H1 (cell line): ENCODE data around the gene CAT. TPM values are rescaled to one million over a fixed set of nuclear protein-coding genes. Genes with fewer than 3 reads are reported as not detected.
"Not testable (repeated sequence)": the region's sequence is repeated elsewhere in the genome, so short reads cannot be mapped to it uniquely, and the experiment has no call there.

Experiments used
- CTCF ChIA-PET: fragments of 300-600 bp; sonication (Branson Sonifier 250); formaldehyde crosslinking; loops from one replicate; lab custom pipeline; 2021; ENCODE audit not compliant: partially characterized antibody; lab: Charles Lee
- POLR2A ChIA-PET: fragments of 300-600 bp; sonication (Branson Sonifier 250); formaldehyde crosslinking; loops from one replicate; lab custom pipeline; 2021; ENCODE audit warnings: inconsistent platforms; ENCODE audit not compliant: partially characterized antibody; lab: Charles Lee
- DNase-seq, 2 experiments: peaks; one replicate each; pipeline versions ENCODE4 v3.0.0 to v3.0.0-alpha.2; 2010 to 2022; ENCODE audit warnings: low spot score in 2 of 2, low read depth in 1 of 2, mixed read lengths in 1 of 2
- FAIRE-seq: peaks from 2 replicates; lab custom pipeline; 2011; peaks lifted over from hg19 to GRCh38; lab: Jason Lieb, UNC
- H2AFZ ChIP-seq: 2 replicates; pipeline ENCODE4 v1.8.1; 2012; ENCODE audit warnings: low read length, inconsistent platforms
- H2AK5ac ChIP-seq: 2 replicates; pipeline ENCODE4 v1.6.1; 2013; ENCODE audit warnings: low read depth, low read length
- H2BK120ac ChIP-seq: replicated peaks from 2 replicates; pipeline ENCODE3; 2013; ENCODE audit warnings: low read depth, low read length, inconsistent platforms
- H2BK12ac ChIP-seq: 2 replicates; pipeline ENCODE4 v1.6.1; 2013; ENCODE audit warnings: low read depth, low read length
- H2BK15ac ChIP-seq: 2 replicates; pipeline ENCODE4 v1.6.1; 2013; ENCODE audit warnings: low read length
- H2BK20ac ChIP-seq: 2 replicates; pipeline ENCODE4 v1.6.1; 2013; ENCODE audit warnings: low read length
- H2BK5ac ChIP-seq: 2 replicates; pipeline ENCODE4 v1.6.1; 2013; ENCODE audit warnings: low read depth, low read length
- H3K14ac ChIP-seq: 2 replicates; pipeline ENCODE4 v1.6.1; 2013; ENCODE audit warnings: inconsistent platforms; ENCODE audit not compliant: insufficient read length
- H3K18ac ChIP-seq: 2 replicates; pipeline ENCODE4 v1.6.1; 2013; ENCODE audit warnings: low read length; ENCODE audit errors: extremely low read depth
- H3K23ac ChIP-seq: 2 replicates; pipeline ENCODE4 v1.6.1; 2013; ENCODE audit warnings: inconsistent platforms; ENCODE audit not compliant: insufficient read length
- H3K23me2 ChIP-seq: 2 replicates; pipeline ENCODE4 v1.6.1; 2013; ENCODE audit warnings: low read depth, low read length
- H3K27ac ChIP-seq: 2 replicates; pipeline ENCODE4 v1.6.1; 2011; ENCODE audit warnings: low read depth, low read length, inconsistent platforms
- H3K27me3 ChIP-seq, 4 experiments: replicated peaks in 1 of 4; 1 replicate in 1 of 4; 2 replicates in 3 of 4; pipeline versions ENCODE4 v1.6.1 to v1.8.1; 2011 to 2013; ENCODE audit warnings: low read length in 3 of 4, mild to moderate bottlenecking in 3 of 4, inconsistent platforms in 2 of 4, mixed read lengths in 2 of 4, moderate library complexity in 1 of 4; ENCODE audit not compliant: control insufficient read depth in 3 of 4, insufficient read depth in 3 of 4; ENCODE audit errors: extremely low read depth in 1 of 4
- H3K36me3 ChIP-seq, 4 experiments: 2 replicates each; pipeline versions ENCODE4 v1.6.1 to v1.8.1; 2011 to 2013; ENCODE audit warnings: mild to moderate bottlenecking in 4 of 4, low read length in 3 of 4, moderate library complexity in 2 of 4, control low read depth in 1 of 4, inconsistent platforms in 1 of 4; ENCODE audit not compliant: insufficient read depth in 4 of 4, control insufficient read depth in 2 of 4
- H3K4ac ChIP-seq: replicated peaks from 2 replicates; pipeline ENCODE3; 2013; ENCODE audit warnings: low read length, low read depth, mixed read lengths, inconsistent platforms; ENCODE audit not compliant: insufficient read length
- H3K4me1 ChIP-seq, 4 experiments: replicated peaks in 1 of 4; 1 replicate in 1 of 4; 2 replicates in 3 of 4; pipeline versions ENCODE4 v1.6.1 to v1.8.1; 2011 to 2013; ENCODE audit warnings: low read length in 3 of 4, inconsistent platforms in 2 of 4, mixed read lengths in 1 of 4; ENCODE audit not compliant: insufficient read depth in 4 of 4, control insufficient read depth in 3 of 4
- H3K4me2 ChIP-seq, 2 experiments: 2 replicates each; pipeline versions ENCODE4 v1.6.1 to v1.8.1; 2011 to 2013; ENCODE audit warnings: low read depth in 2 of 2, low read length in 2 of 2, control low read depth in 1 of 2, inconsistent platforms in 1 of 2, mild to moderate bottlenecking in 1 of 2; ENCODE audit not compliant: insufficient read depth in 1 of 2
- H3K4me3 ChIP-seq, 4 experiments: fragments of 200-600, 300-600 bp in 1 of 4; sonication (generic), shearing (Covaris generic), sonication (Bioruptor Twin) in 1 of 4; 2 replicates each; pipeline versions ENCODE4 v1.5.1 to v1.8.1; 2011 to 2016; ENCODE audit warnings: low read length in 4 of 4, low read depth in 3 of 4, control low read depth in 2 of 4, inconsistent platforms in 2 of 4, mild to moderate bottlenecking in 2 of 4, mixed read lengths in 1 of 4, moderate library complexity in 1 of 4; ENCODE audit not compliant: insufficient read depth in 2 of 4; ENCODE audit errors: extremely low read depth in 1 of 4
- H3K56ac ChIP-seq: replicated peaks from 2 replicates; pipeline ENCODE3; 2013; ENCODE audit warnings: low read depth, mild to moderate bottlenecking, mixed read lengths, low read length, inconsistent platforms; ENCODE audit not compliant: insufficient read length
- H3K79me1 ChIP-seq: 2 replicates; pipeline ENCODE4 v1.6.1; 2013; ENCODE audit warnings: low read depth, low read length, control low read depth
- H3K79me2 ChIP-seq, 2 experiments: 2 replicates each; pipeline versions ENCODE4 v1.6.1 to v1.8.1; 2012 to 2013; ENCODE audit warnings: low read length in 2 of 2, mild to moderate bottlenecking in 2 of 2, inconsistent platforms in 1 of 2; ENCODE audit not compliant: insufficient read depth in 2 of 2, control insufficient read depth in 1 of 2
- H3K9ac ChIP-seq, 4 experiments: replicated peaks in 1 of 4; 1 replicate in 1 of 4; 2 replicates in 3 of 4; pipeline versions ENCODE4 v1.6.1 to v1.8.1; 2011 to 2013; ENCODE audit warnings: low read depth in 3 of 4, low read length in 3 of 4, control low read depth in 2 of 4, mild to moderate bottlenecking in 2 of 4, moderate library complexity in 2 of 4, inconsistent platforms in 1 of 4; ENCODE audit errors: extremely low read depth in 1 of 4
- H3K9me3 ChIP-seq, 2 experiments: 2 replicates each; pipeline versions ENCODE4 v1.6.1 to v1.8.1; 2012 to 2013; ENCODE audit warnings: mild to moderate bottlenecking in 2 of 2, moderate library complexity in 2 of 2, control low read depth in 1 of 2, inconsistent platforms in 1 of 2, low read depth in 1 of 2, low read length in 1 of 2, mixed read lengths in 1 of 2; ENCODE audit not compliant: insufficient read depth in 2 of 2
- H4K20me1 ChIP-seq, 2 experiments: replicated peaks in 1 of 2; 2 replicates each; pipeline versions ENCODE3 to v1.8.1; 2011 to 2013; ENCODE audit warnings: inconsistent platforms in 2 of 2, low read length in 2 of 2, mild to moderate bottlenecking in 1 of 2; ENCODE audit not compliant: insufficient read depth in 2 of 2, control insufficient read depth in 1 of 2
- H4K5ac ChIP-seq: 2 replicates; pipeline ENCODE4 v1.6.1; 2013; ENCODE audit warnings: low read length, low read depth, mixed read lengths, inconsistent platforms; ENCODE audit not compliant: insufficient read length
- H4K8ac ChIP-seq: 2 replicates; pipeline ENCODE4 v1.8.0; 2013; ENCODE audit warnings: mild to moderate bottlenecking, moderate library complexity, low read length, inconsistent platforms; ENCODE audit not compliant: insufficient read depth; ENCODE audit errors: extremely low read depth
- H4K91ac ChIP-seq: replicated peaks from 2 replicates; pipeline ENCODE3; 2013; ENCODE audit warnings: low read length, mixed read lengths, inconsistent platforms; ENCODE audit not compliant: insufficient read length
- WGBS, 2 experiments: shearing (Covaris generic) in 1 of 2; methylation state at CpG; one replicate each; pipeline versions ENCODE4 v1.1.6 to v1.1.7; 2013 to 2015; ENCODE audit warnings: low lambda C conversion rate in 2 of 2, mixed read lengths in 2 of 2, inconsistent platforms in 1 of 2, low coverage in 1 of 2, missing lambda C conversion rate in 1 of 2; ENCODE audit not compliant: insufficient replicate concordance in 2 of 2, insufficient coverage in 1 of 2, insufficient read length in 1 of 2; ENCODE audit errors: extremely low coverage in 1 of 2, missing lambda C conversion rate in 1 of 2; 5-methylcytosine and 5-hydroxymethylcytosine counted together
- polyA plus RNA-seq, 7 experiments: library from polyadenylated mRNA; depleted of rRNA in 3 of 7; stranded (reverse) in 5 of 7; unstranded in 2 of 7; fragments of >200 nt in 5 of 7; fragments of 200-250 nt in 2 of 7; gene quantifications; 1 replicate in 5 of 7; 2 replicates in 1 of 7; 4 replicates in 1 of 7; pipeline versions ENCODE4 v1.2.1 to v1.2.3, GENCODE V29; 2011 to 2013; ENCODE audit warnings: missing spikeins in 2 of 7, mixed read lengths in 2 of 7
- total RNA-seq: library from RNA; stranded (reverse); fragmentation: NEBNext Ultra II Directional; extraction: Animal tissue kit (Norgen Biotek cat#: 25700); gene quantifications from 2 replicates; pipeline ENCODE4 v1.2.1, GENCODE V29; 2021

CAT gene
- total and polyA plus RNA-seq, 2 of the 8 experiments (the other 6 are each of a cell fraction or from before 2014, with no cell fraction given): 9.6 to 15.0 TPM

DNA sequence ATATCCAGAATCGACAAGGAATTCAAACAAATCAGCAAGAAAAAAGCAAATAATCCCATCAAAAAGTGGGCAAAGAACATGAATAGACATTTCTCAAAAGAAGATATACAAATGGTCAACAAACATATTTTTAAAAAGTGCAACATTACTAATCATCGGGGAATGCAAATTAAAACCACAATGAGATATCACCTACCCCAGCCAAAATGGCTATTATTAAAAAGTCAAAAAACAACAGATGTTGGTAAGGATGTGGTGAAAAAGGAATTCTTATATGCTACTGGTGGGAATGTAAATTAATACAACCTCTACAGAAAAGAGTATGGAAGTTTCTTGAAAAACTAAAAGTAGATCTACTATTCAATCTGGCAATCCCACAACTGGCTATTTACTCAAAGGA, 13.9 kb upstream of the CAT start:
- H2BK120ac ChIP-seq, H3K9me3 ChIP-seq, H2BK15ac ChIP-seq, H3K4me2 ChIP-seq, FAIRE-seq, POLR2A ChIA-PET, H4K5ac ChIP-seq, H4K91ac ChIP-seq, H3K4ac ChIP-seq, H4K20me1 ChIP-seq, H2AFZ ChIP-seq, DNase-seq, H3K27me3 ChIP-seq, H4K8ac ChIP-seq, H3K23me2 ChIP-seq, H3K9ac ChIP-seq, H2BK20ac ChIP-seq, H3K4me3 ChIP-seq, H3K23ac ChIP-seq, H3K36me3 ChIP-seq, H3K79me1 ChIP-seq, H3K14ac ChIP-seq, H2AK5ac ChIP-seq, H3K79me2 ChIP-seq, H2BK12ac ChIP-seq, H3K18ac ChIP-seq, H3K4me1 ChIP-seq, H3K27ac ChIP-seq, H3K56ac ChIP-seq, H2BK5ac ChIP-seq: not testable (repeated sequence)
- CTCF ChIA-PET: interaction anchor here (1.2 kb wide), 1 partner anchor 8 kb away, joined by 3 read pairs; no protein-coding TSS in a partner anchor
- 98% methylated on average over 2 of the region's 2 CpGs; no CpG with 5 or more reads in 1 of the 2 experiments for WGBS, 2 experiments
